ENCODE data around the gene FAM78B.

DNA sequence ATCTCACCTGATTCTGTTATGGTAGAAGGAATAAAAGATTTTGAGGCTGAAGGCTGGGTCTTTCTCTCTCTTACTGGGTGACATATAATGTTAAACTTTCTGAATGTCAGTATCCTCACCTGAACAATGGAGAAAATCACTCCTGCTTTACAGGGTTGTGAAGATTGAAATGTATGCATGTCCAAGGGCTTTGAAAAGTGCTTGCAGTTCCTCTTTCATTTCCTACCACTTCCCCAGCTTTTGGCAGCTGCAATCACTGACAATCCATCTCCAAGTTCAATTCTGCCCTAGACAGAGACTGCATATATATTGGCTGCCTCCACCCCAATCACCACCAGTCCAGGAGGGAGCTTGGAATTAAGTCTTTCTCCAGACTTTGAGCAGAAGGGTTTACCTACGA, 39.8 kb downstream of the FAM78B start:
- TF ChIP-seq EZH2phosphoT487 (IDR thresholded peaks at IDR 0.05; ENCODE audit: low read depth, severe bottlenecking, unreplicated experiment): no peak
- TF ChIP-seq, protein P1, sequence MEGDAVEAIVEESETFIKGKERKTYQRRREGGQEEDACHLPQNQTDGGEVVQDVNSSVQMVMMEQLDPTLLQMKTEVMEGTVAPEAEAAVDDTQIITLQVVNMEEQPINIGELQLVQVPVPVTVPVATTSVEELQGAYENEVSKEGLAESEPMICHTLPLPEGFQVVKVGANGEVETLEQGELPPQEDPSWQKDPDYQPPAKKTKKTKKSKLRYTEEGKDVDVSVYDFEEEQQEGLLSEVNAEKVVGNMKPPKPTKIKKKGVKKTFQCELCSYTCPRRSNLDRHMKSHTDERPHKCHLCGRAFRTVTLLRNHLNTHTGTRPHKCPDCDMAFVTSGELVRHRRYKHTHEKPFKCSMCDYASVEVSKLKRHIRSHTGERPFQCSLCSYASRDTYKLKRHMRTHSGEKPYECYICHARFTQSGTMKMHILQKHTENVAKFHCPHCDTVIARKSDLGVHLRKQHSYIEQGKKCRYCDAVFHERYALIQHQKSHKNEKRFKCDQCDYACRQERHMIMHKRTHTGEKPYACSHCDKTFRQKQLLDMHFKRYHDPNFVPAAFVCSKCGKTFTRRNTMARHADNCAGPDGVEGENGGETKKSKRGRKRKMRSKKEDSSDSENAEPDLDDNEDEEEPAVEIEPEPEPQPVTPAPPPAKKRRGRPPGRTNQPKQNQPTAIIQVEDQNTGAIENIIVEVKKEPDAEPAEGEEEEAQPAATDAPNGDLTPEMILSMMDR (IDR thresholded peaks at IDR 0.05; ENCODE audit: poor library complexity): no peak
- no peak for TF ChIP-seq EZH2 (IDR thresholded peaks at IDR 0.05; ENCODE audit: borderline replicate concordance)
